NCI-H69 (cell line): ENCODE measurements around the gene PGM3.

ENCODE experiments used
- DNase-seq: peaks from one replicate; lab custom pipeline; 2025; lab: John Stamatoyannopoulos, UW

The PGM3 gene

GRCh38 chr6:83183082-83183828 is 9.8 kb downstream of the PGM3 start:
- no peak for DNase-seq

GRCh38 chr6:83182114-83182513 is 11.0 kb downstream of the PGM3 start:
- DNase-seq, result no peak

GRCh38 chr6:83180426-83180950 is 12.6 kb downstream of the PGM3 start:
- DNase-seq, result no peak

- DNase-seq, result no peak
Observed at GRCh38 chr6:83176246-83176645, 16.8 kb downstream of the PGM3 start.

- DNase-seq, result no peak
Observed at GRCh38 chr6:83169511-83169910, 23.6 kb downstream of the PGM3 start.

GRCh38 chr6:83169106-83169505 is 24.0 kb downstream of the PGM3 start:
- DNase-seq, result no peak

- no peak for DNase-seq
Observed at GRCh38 chr6:83168556-83168955, 24.5 kb downstream of the PGM3 start.

GRCh38 chr6:83167726-83168278 is 25.3 kb downstream of the PGM3 start:
- no peak for DNase-seq

- no peak for DNase-seq
Observed at GRCh38 chr6:83160167-83160566, 32.9 kb downstream of the PGM3 start.

- no peak for DNase-seq
Observed at GRCh38 chr6:83155794-83156193, 37.3 kb downstream of the PGM3 start.

- DNase-seq, result peak; percentile 13
Observed at GRCh38 chr6:83153883-83154521, 39.1 kb downstream of the PGM3 start.

- no peak for DNase-seq
Observed at GRCh38 chr6:83152913-83153312, 40.2 kb downstream of the PGM3 start.

GRCh38 chr6:83151114-83151513 is 42.0 kb downstream of the PGM3 start:
- no peak for DNase-seq

- DNase-seq, result no peak
Observed at GRCh38 chr6:83138758-83139157, 54.3 kb downstream of the PGM3 start.

GRCh38 chr6:83138118-83138722 is 54.8 kb downstream of the PGM3 start:
- no peak for DNase-seq

GRCh38 chr6:83132121-83132520 is 60.9 kb downstream of the PGM3 start:
- DNase-seq, result no peak

- no peak for DNase-seq
Observed at GRCh38 chr6:83127976-83128375, 65.1 kb downstream of the PGM3 start.

GRCh38 chr6:83127258-83127657 is 65.8 kb downstream of the PGM3 start:
- DNase-seq, result no peak

- DNase-seq, result no peak
Observed at GRCh38 chr6:83126807-83127206, 66.3 kb downstream of the PGM3 start.

- no peak for DNase-seq
Observed at GRCh38 chr6:83126223-83126622, 66.8 kb downstream of the PGM3 start.

GRCh38 chr6:83125425-83125824 is 67.6 kb downstream of the PGM3 start:
- DNase-seq, result no peak

- no peak for DNase-seq
Observed at GRCh38 chr6:83124553-83124952, 68.5 kb downstream of the PGM3 start.
